Measurements from ENCODE around the gene UQCC5.
A peak's percentile ranks its signal among the peaks of the same experiment; 100 is the strongest.

UQCC5 gene

DNA sequence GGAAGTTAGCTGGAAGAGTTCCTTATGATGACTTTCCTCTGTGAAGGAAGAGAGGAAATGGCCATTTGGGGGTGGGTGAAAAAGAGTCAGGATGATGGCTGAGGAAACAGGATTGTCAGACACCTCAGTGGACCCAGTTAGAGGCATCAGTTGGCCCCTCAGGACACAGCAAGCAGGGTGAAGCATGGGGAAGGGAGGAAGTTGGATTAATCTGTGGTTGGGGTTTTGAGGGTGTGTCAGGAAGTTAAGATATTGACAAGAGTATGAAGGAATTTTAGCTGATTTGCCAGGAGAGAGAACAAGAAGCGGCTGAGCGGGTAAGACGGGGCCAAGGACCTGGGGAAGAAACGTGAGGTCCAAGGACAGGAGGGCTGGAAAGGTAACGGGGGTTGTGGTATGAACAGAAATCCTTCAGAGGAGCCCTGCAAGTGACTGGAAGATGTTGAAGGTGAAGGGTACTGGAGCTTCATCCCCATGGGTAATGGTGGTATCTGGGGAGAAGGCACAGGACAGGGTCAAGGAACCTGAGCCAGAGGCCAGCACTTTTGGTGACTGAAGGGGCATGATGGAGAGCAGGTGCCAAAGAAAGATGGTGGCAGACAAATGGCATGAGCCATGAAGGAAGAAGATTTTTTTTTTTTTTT, 2.7 kb downstream of the UQCC5 start:
- H3K4me1 ChIP-seq (ENCODE audit: low read depth, poor library complexity, severe bottlenecking) = peaks cover 18% of the 10 kb centered on the region
- no peak overlapping the region for H3K4me3 ChIP-seq (IDR thresholded peaks at IDR 0.05; ENCODE audit: insufficient read depth, low read depth, low read length)
- H3K79me2 ChIP-seq (ENCODE audit: insufficient read depth, low read depth) = peaks cover 38% of the 10 kb centered on the region; the same call in 1 of the 2 replicates
- H3K36me3 ChIP-seq (ENCODE audit: insufficient read depth) = no peaks in the 10 kb centered on the region; the same call in 1 of the 2 replicates
- no peak overlapping the region for H3K9ac ChIP-seq
- H3K27me3 ChIP-seq (ENCODE audit: insufficient read depth, low read depth) = no peaks in the 10 kb centered on the region
- no peaks in the 10 kb centered on the region for H4K20me1 ChIP-seq (ENCODE audit: insufficient read depth)
- H3K4me2 ChIP-seq = no peak overlapping the region; the same call in 1 of the 2 replicates
- no peak overlapping the region for H2AFZ ChIP-seq (ENCODE audit: low read depth)
- TF ChIP-seq, protein P1, sequence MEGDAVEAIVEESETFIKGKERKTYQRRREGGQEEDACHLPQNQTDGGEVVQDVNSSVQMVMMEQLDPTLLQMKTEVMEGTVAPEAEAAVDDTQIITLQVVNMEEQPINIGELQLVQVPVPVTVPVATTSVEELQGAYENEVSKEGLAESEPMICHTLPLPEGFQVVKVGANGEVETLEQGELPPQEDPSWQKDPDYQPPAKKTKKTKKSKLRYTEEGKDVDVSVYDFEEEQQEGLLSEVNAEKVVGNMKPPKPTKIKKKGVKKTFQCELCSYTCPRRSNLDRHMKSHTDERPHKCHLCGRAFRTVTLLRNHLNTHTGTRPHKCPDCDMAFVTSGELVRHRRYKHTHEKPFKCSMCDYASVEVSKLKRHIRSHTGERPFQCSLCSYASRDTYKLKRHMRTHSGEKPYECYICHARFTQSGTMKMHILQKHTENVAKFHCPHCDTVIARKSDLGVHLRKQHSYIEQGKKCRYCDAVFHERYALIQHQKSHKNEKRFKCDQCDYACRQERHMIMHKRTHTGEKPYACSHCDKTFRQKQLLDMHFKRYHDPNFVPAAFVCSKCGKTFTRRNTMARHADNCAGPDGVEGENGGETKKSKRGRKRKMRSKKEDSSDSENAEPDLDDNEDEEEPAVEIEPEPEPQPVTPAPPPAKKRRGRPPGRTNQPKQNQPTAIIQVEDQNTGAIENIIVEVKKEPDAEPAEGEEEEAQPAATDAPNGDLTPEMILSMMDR (conservative IDR thresholded peaks at IDR 0.05; ENCODE audit: low read depth, low read length) = no peak
- no peak overlapping the region for H3K27ac ChIP-seq

DNA sequence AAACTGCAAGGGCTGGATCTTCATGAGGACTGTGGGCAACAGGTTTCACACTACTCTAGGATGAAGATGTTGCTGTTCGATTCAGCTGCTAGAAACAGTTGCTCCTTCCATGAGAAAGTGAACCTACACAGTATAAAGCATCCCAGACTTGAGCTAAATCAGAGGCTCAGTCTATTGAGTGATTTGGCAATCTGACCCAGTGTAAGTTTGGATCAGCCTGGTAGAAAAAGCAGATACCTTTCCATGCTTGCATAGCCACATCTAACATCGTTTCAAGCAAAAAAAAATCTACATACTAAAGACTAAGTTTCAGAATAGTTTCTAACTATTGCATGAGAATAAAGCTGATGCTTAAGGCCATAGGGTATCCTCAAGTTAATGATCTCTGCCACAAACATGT, 4.6 kb downstream of the UQCC5 start:
- peaks cover 38% of the 10 kb centered on the region; the same call in 1 of the 2 replicates for H3K79me2 ChIP-seq (ENCODE audit: insufficient read depth, low read depth)
- H4K20me1 ChIP-seq (ENCODE audit: insufficient read depth) = no peaks in the 10 kb centered on the region
- no peak overlapping the region for H3K4me3 ChIP-seq (IDR thresholded peaks at IDR 0.05; ENCODE audit: insufficient read depth, low read depth, low read length)
- H3K36me3 ChIP-seq (ENCODE audit: insufficient read depth) = no peaks in the 10 kb centered on the region; the same call in 1 of the 2 replicates
- no peak overlapping the region for H3K9ac ChIP-seq
- H3K27ac ChIP-seq = no peak overlapping the region
- TF ChIP-seq, protein P1 (conservative IDR thresholded peaks at IDR 0.05; ENCODE audit: low read depth, low read length) = no peak
- H2AFZ ChIP-seq (ENCODE audit: low read depth) = no peak overlapping the region
- no peak overlapping the region for H3K4me2 ChIP-seq
- peaks cover 36% of the 10 kb centered on the region for H3K4me1 ChIP-seq (ENCODE audit: low read depth, poor library complexity, severe bottlenecking)
- H3K27me3 ChIP-seq (ENCODE audit: insufficient read depth, low read depth) = no peaks in the 10 kb centered on the region

DNA sequence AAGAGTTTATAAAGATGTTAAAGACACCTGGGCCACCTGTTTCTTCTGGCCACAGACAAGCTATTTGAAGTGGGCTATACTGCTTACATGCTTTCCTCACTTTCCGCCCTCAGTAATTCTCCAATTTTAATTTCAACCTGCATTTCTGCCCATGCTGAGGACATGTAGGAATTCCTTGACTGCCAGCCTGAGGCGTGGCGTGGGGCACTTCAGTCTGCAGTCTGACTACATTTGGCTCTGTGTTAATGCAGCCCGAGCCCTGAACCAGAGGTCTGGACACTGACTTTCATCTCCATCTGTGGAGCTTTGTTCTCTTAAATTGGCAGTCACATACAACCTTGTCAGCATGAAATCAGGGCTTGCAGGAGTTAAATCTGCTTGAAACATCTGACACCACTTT, 8.5 kb downstream of the UQCC5 start:
- Histone ChIP-seq H4K20me1 (ENCODE audit: insufficient read depth) (no peaks in the 10 kb centered on the region), H3K27ac (no peak overlapping the region), H3K36me3 (ENCODE audit: insufficient read depth) (no peaks in the 10 kb centered on the region; the same call in 1 of the 2 replicates), H3K79me2 (ENCODE audit: insufficient read depth, low read depth) (peaks cover 10% of the 10 kb centered on the region; the same call in 1 of the 2 replicates), H3K4me1 (ENCODE audit: low read depth, poor library complexity, severe bottlenecking) (peaks cover 53% of the 10 kb centered on the region), H2AFZ (ENCODE audit: low read depth) (no peak overlapping the region), H3K9ac (no peak overlapping the region), H3K4me2 (no peak overlapping the region), H3K4me3 (IDR thresholded peaks at IDR 0.05; ENCODE audit: insufficient read depth, low read depth, low read length) (no peak overlapping the region), H3K27me3 (ENCODE audit: insufficient read depth, low read depth) (no peaks in the 10 kb centered on the region)
- TF ChIP-seq, protein P1 (conservative IDR thresholded peaks at IDR 0.05; ENCODE audit: low read depth, low read length) = no peak

DNA sequence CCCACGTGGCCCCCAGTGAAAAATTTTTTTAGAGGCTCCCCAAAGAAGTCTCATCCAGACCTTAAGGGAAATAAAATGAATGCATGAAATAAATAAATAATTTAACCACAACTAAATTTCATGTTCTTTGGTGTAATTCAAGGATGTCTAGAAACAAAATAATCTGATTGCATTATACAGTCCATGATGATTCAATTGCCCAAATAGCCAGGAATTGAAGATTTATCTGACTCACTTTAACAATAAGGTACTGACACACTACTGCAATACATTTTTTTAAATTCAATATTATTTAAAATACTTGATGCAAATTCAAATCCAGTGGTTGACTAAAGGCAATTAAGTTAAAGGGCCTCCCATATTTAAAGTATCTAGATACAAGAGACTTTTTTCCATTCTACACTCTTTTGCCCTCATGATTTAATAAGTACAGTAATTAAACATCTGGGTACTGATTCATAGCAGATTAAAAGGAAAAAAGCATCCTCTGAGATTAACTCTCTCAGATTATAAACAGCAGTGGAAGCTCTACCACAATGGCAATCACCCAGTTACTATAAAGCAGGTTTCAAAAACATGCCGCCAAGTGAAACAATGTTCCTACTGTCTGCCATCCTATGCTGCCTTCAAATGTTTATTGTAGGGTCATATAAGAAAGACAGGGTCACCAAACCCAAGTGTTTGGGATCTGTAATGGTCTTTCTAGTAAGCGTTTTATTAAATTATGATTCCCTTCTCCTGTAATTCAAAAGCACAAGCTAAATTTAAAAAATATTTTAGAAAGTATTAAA, 9.9 kb downstream of the UQCC5 start:
- Histone ChIP-seq H3K4me1 (ENCODE audit: low read depth, poor library complexity, severe bottlenecking) (peaks cover 53% of the 10 kb centered on the region), H3K79me2 (ENCODE audit: insufficient read depth, low read depth) (no peaks in the 10 kb centered on the region; the same call in 1 of the 2 replicates), H3K4me2 (peak overlapping the region; percentile 68), H4K20me1 (ENCODE audit: insufficient read depth) (no peaks in the 10 kb centered on the region), H3K27me3 (ENCODE audit: insufficient read depth, low read depth) (no peaks in the 10 kb centered on the region), H3K36me3 (ENCODE audit: insufficient read depth) (no peaks in the 10 kb centered on the region), H3K27ac (peak overlapping the region; percentile 77), H3K9ac (peak overlapping the region; percentile 31; the same call in 1 of the 2 replicates), H3K4me3 (IDR thresholded peaks at IDR 0.05; ENCODE audit: insufficient read depth, low read depth, low read length) (no peak overlapping the region), H2AFZ (ENCODE audit: low read depth) (no peak overlapping the region)
- TF ChIP-seq, protein P1 (conservative IDR thresholded peaks at IDR 0.05; ENCODE audit: low read depth, low read length) = no peak
